ENCODE results near the gene PALM2AKAP2.

PALM2AKAP2 gene

GRCh38 chr9:109789971-109790370 is 10.0 kb downstream of the PALM2AKAP2 start:
- Mint-ChIP-seq H3K36me3 (ENCODE audit: low read depth) (no peaks in the 10 kb centered on the region), H3K27me3 (ENCODE audit: low read depth) (peaks cover 7% of the 10 kb centered on the region), H3K4me3 (no peak overlapping the region), H3K4me1 (ENCODE audit: low read depth) (no peaks in the 10 kb centered on the region), H3K9me3 (no peaks in the 10 kb centered on the region), H3K27ac (no peak overlapping the region)

GRCh38 chr9:109791003-109791677 is 11.1 kb downstream of the PALM2AKAP2 start:
- peaks cover 7% of the 10 kb centered on the region for H3K27me3 Mint-ChIP-seq (ENCODE audit: low read depth)
- no peak overlapping the region for H3K4me3 Mint-ChIP-seq
- no peaks in the 10 kb centered on the region for H3K4me1 Mint-ChIP-seq (ENCODE audit: low read depth)
- H3K36me3 Mint-ChIP-seq (ENCODE audit: low read depth), result no peaks in the 10 kb centered on the region
- no peaks in the 10 kb centered on the region for H3K9me3 Mint-ChIP-seq
- H3K27ac Mint-ChIP-seq, result no peak overlapping the region

DNA sequence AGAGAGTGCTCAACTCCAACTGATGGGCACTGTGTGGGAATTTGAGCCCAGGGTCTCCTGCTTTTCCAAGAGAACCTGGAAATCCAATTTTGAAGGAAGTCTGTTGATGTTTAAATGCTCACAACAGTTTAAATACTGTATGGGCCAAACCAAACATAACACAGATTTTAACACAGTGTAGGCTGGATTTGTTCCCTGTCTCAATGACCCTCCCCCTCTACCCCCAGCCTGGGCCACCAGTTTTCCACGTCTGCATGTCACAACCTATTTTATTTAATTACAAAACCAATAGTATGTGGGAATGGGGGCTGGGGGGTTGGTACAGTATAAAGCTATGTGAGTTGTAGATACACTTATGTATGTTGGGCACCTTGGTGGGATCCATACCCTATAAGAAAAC is 11.7 kb downstream of the PALM2AKAP2 start:
- H3K36me3 Mint-ChIP-seq (ENCODE audit: low read depth), result no peaks in the 10 kb centered on the region
- peaks cover 7% of the 10 kb centered on the region for H3K27me3 Mint-ChIP-seq (ENCODE audit: low read depth)
- no peaks in the 10 kb centered on the region for H3K4me1 Mint-ChIP-seq (ENCODE audit: low read depth)
- no peak overlapping the region for H3K4me3 Mint-ChIP-seq
- H3K9me3 Mint-ChIP-seq, result no peaks in the 10 kb centered on the region
- no peak overlapping the region for H3K27ac Mint-ChIP-seq

- peaks cover 7% of the 10 kb centered on the region for H3K27me3 Mint-ChIP-seq (ENCODE audit: low read depth)
Observed at GRCh38 chr9:109792951-109793546, 13.1 kb downstream of the PALM2AKAP2 start.

DNA sequence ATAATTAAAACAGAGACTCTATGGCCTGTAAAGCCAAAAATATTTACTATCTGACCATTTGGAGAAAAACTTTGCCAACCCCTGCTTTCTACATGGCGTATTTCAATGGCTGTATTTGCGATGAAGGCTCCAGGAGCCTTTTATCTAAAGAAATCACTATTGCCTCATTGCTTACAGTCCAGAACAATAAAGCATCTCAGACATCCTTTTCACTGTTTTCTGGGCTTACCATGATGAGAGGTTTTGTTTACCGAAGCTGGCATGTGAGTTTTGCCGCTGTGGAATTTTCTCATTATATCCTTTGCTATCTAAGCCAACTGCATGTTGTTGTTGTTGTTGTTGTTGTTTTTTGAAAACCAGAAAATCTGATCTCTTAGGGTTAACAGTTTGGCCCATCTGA is 13.9 kb downstream of the PALM2AKAP2 start:
- no peak overlapping the region for H3K27ac Mint-ChIP-seq
- peaks cover 4% of the 10 kb centered on the region for H3K27me3 Mint-ChIP-seq (ENCODE audit: low read depth)
- no peak overlapping the region for H3K4me3 Mint-ChIP-seq
- H3K4me1 Mint-ChIP-seq (ENCODE audit: low read depth), result no peaks in the 10 kb centered on the region
- no peaks in the 10 kb centered on the region for H3K9me3 Mint-ChIP-seq
- H3K36me3 Mint-ChIP-seq (ENCODE audit: low read depth), result no peaks in the 10 kb centered on the region

More at GRCh38 chr9:109792951-109793546, 13.1 kb downstream of the PALM2AKAP2 start:
- no peaks in the 10 kb centered on the region for H3K9me3 Mint-ChIP-seq
- H3K27ac Mint-ChIP-seq, result no peak overlapping the region
- H3K4me3 Mint-ChIP-seq, result no peak overlapping the region
- H3K4me1 Mint-ChIP-seq (ENCODE audit: low read depth), result no peaks in the 10 kb centered on the region
- H3K36me3 Mint-ChIP-seq (ENCODE audit: low read depth), result no peaks in the 10 kb centered on the region

DNA sequence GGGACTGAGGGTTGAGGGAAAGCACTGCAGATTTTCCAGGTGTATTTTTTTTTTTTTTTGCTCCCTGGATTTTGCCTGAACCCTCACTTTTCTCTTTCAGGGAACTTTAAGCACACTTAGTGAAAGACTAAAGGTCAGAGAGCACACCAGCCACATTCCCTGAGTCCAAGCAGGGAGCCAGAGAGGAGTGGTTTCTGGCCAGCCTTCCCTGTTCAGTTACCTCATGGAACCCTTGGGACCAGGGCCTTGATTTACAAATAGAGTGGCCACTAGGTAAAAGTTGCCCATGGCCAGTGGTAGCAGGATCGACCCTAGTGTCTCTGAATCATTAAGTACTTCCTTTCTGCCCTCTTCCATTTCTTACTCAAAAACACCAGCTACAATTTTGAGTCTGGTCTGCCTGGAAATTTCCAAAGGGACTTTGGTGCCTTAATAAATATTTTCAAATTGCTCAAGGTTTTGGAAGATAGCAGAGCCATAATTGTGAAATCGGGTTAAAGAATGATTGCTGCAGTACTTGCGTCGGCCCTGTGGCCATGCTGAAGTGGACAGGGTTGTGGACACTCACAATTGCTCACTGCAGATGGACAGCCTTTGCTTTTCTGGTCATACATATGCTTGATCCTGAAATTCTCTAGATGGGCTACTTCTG is 14.5 kb downstream of the PALM2AKAP2 start:
- Mint-ChIP-seq H3K27me3 (ENCODE audit: low read depth) (peaks cover 3% of the 10 kb centered on the region), H3K27ac (no peak overlapping the region)

GRCh38 chr9:109795613-109796012 is 15.6 kb downstream of the PALM2AKAP2 start:
- no peaks in the 10 kb centered on the region for H3K36me3 Mint-ChIP-seq (ENCODE audit: low read depth)
- no peak overlapping the region for H3K27ac Mint-ChIP-seq
- H3K9me3 Mint-ChIP-seq, result no peaks in the 10 kb centered on the region
- H3K27me3 Mint-ChIP-seq (ENCODE audit: low read depth), result peaks cover 5% of the 10 kb centered on the region
- no peaks in the 10 kb centered on the region for H3K4me1 Mint-ChIP-seq (ENCODE audit: low read depth)
- H3K4me3 Mint-ChIP-seq, result no peak overlapping the region

More for the DNA sequence above, 14.5 kb downstream of the PALM2AKAP2 start:
- H3K4me1 Mint-ChIP-seq (ENCODE audit: low read depth), result no peaks in the 10 kb centered on the region
- no peaks in the 10 kb centered on the region for H3K36me3 Mint-ChIP-seq (ENCODE audit: low read depth)
- H3K4me3 Mint-ChIP-seq, result no peak overlapping the region
- no peaks in the 10 kb centered on the region for H3K9me3 Mint-ChIP-seq

DNA sequence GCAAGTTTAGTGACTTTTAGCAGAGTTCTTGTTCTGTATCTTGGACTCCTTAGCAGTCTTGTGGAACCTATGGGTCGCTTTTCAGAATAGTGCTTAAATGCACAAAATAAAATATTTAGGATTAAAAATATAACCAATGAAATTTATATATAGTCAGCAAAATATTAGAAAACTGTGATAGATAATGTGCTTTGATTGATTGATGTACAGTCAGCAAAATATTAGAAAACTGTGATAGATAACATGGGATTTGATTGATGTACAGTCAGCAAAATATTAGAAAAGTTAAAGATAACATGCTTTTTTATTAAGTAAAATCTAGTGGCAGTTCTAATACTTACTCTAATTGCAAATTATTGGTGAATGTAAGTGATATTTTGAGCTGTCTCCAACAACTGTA is 16.1 kb downstream of the PALM2AKAP2 start:
- H3K4me1 Mint-ChIP-seq (ENCODE audit: low read depth), result no peaks in the 10 kb centered on the region
- no peaks in the 10 kb centered on the region for H3K36me3 Mint-ChIP-seq (ENCODE audit: low read depth)
- H3K9me3 Mint-ChIP-seq, result no peaks in the 10 kb centered on the region
- H3K27me3 Mint-ChIP-seq (ENCODE audit: low read depth), result peaks cover 10% of the 10 kb centered on the region
- no peak overlapping the region for H3K4me3 Mint-ChIP-seq
- no peak overlapping the region for H3K27ac Mint-ChIP-seq

DNA sequence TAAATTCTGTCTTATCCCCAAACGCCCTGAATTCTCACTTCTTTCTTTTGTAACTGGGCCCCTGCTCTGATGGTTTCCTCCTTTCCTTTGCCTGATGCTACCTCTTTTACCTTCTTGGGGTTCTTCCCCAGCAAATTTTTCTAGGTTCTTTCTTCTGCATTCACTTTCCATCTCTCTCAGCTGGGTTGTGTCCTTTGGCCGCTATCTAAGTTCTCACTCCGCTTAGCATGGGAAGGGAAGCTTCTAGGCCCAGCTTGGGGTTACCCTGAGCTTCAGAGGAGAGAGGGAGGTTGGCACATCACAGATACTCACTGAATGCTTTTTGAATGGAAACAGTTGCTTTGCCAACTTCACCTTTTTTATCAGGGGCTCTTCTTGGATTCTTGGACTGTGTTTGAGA is 17.0 kb downstream of the PALM2AKAP2 start:
- no peak overlapping the region for H3K4me3 Mint-ChIP-seq
- peaks cover 10% of the 10 kb centered on the region for H3K27me3 Mint-ChIP-seq (ENCODE audit: low read depth)
- H3K36me3 Mint-ChIP-seq (ENCODE audit: low read depth), result no peaks in the 10 kb centered on the region
- H3K27ac Mint-ChIP-seq, result no peak overlapping the region
- no peaks in the 10 kb centered on the region for H3K4me1 Mint-ChIP-seq (ENCODE audit: low read depth)
- no peaks in the 10 kb centered on the region for H3K9me3 Mint-ChIP-seq

- H3K9me3 Mint-ChIP-seq, result no peaks in the 10 kb centered on the region
- H3K36me3 Mint-ChIP-seq (ENCODE audit: low read depth), result no peaks in the 10 kb centered on the region
- H3K27ac Mint-ChIP-seq, result no peak overlapping the region
- H3K27me3 Mint-ChIP-seq (ENCODE audit: low read depth), result peaks cover 10% of the 10 kb centered on the region
- H3K4me3 Mint-ChIP-seq, result no peak overlapping the region
- no peaks in the 10 kb centered on the region for H3K4me1 Mint-ChIP-seq (ENCODE audit: low read depth)
Observed at GRCh38 chr9:109797509-109797908, 17.5 kb downstream of the PALM2AKAP2 start.

GRCh38 chr9:109799141-109799540 is 19.1 kb downstream of the PALM2AKAP2 start:
- no peaks in the 10 kb centered on the region for H3K9me3 Mint-ChIP-seq
- no peak overlapping the region for H3K4me3 Mint-ChIP-seq
- H3K27me3 Mint-ChIP-seq (ENCODE audit: low read depth), result peaks cover 10% of the 10 kb centered on the region
- H3K4me1 Mint-ChIP-seq (ENCODE audit: low read depth), result no peaks in the 10 kb centered on the region
- no peaks in the 10 kb centered on the region for H3K36me3 Mint-ChIP-seq (ENCODE audit: low read depth)
- no peak overlapping the region for H3K27ac Mint-ChIP-seq

GRCh38 chr9:109799792-109800191 is 19.8 kb downstream of the PALM2AKAP2 start:
- Mint-ChIP-seq H3K4me1 (ENCODE audit: low read depth) (no peaks in the 10 kb centered on the region), H3K4me3 (no peak overlapping the region), H3K27ac (no peak overlapping the region), H3K9me3 (no peaks in the 10 kb centered on the region), H3K27me3 (ENCODE audit: low read depth) (peaks cover 10% of the 10 kb centered on the region), H3K36me3 (ENCODE audit: low read depth) (no peaks in the 10 kb centered on the region)

GRCh38 chr9:109801484-109801883 is 21.5 kb downstream of the PALM2AKAP2 start:
- no peak overlapping the region for H3K27ac Mint-ChIP-seq
- no peak overlapping the region for H3K4me3 Mint-ChIP-seq
- H3K4me1 Mint-ChIP-seq (ENCODE audit: low read depth), result peaks cover 1% of the 10 kb centered on the region
- H3K36me3 Mint-ChIP-seq (ENCODE audit: low read depth), result no peaks in the 10 kb centered on the region
- no peaks in the 10 kb centered on the region for H3K9me3 Mint-ChIP-seq
- peaks cover 12% of the 10 kb centered on the region for H3K27me3 Mint-ChIP-seq (ENCODE audit: low read depth)

DNA sequence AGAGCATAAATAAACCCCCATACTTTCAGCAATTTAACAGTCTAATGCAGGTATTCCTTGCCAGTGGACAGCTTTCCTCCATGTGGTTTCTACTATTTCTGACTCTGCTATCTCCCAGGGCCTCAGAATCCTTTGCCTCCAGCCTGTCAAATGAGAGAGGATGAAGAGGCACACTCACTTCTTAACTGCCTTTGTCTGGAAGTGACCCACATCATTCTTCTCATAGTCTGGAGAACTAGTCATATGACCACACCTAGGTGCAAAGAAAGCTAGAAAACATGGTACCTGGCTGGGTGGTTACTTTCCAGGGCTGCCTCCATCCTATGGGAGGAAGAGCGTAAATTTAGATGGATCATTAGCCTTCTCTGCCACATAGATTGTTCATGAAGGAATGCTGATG is 22.5 kb downstream of the PALM2AKAP2 start:
- Mint-ChIP-seq H3K36me3 (ENCODE audit: low read depth) (no peaks in the 10 kb centered on the region), H3K4me3 (no peak overlapping the region), H3K27ac (no peak overlapping the region), H3K4me1 (ENCODE audit: low read depth) (peaks cover 6% of the 10 kb centered on the region), H3K9me3 (peaks cover 4% of the 10 kb centered on the region), H3K27me3 (ENCODE audit: low read depth) (peaks cover 18% of the 10 kb centered on the region)

DNA sequence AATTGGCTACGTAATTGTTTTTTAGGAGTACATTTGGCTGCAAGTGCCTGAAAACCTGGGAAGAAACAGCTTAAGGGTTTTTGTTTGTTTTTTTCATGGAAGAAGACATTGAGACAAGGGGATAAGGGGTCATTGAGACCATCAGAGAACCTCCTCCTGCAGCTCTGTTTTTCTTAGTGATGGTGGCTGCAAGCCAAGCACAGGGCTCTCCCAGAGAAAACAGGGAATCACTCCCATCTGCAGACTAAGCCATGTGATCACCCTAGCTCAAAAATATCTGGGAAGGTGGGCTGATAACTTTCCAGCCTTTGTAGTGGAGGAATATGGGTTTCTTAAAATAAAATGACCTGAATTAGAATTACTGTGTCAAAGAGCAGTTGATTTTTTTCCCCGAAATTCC is 25.1 kb downstream of the PALM2AKAP2 start:
- Mint-ChIP-seq H3K9me3 (peaks cover 15% of the 10 kb centered on the region), H3K4me1 (ENCODE audit: low read depth) (peaks cover 6% of the 10 kb centered on the region), H3K4me3 (no peak overlapping the region)

More for the DNA sequence above, 25.1 kb downstream of the PALM2AKAP2 start:
- Mint-ChIP-seq H3K36me3 (ENCODE audit: low read depth) (no peaks in the 10 kb centered on the region), H3K27ac (no peak overlapping the region), H3K27me3 (ENCODE audit: low read depth) (peaks cover 17% of the 10 kb centered on the region)

All from T-helper 1 cell treated with Interleukin-12 subunit alpha and Interleukin-12 subunit beta and Interleukin-4 antibody, amounts not matched to agents 30 μg/mL and 1 μg/mL, for 36 hours (primary cell).